BJ (cell line): ENCODE measurements around the gene KRT36. TPM values are rescaled to one million over a fixed set of nuclear protein-coding genes. Genes with fewer than 3 reads are reported as not detected.

Source experiments
- CTCF ChIA-PET: fragments of 350-600 bp; formaldehyde crosslinking; extraction: SDS; loops from one replicate; lab custom pipeline; 2021; ENCODE audit warnings: antibody characterized with exemption, inconsistent platforms; lab: Yijun Ruan, JAX
- POLR2A ChIA-PET: fragments of 300-600 bp; sonication (Branson Sonifier 250); formaldehyde crosslinking; extraction: SDS; loops from one replicate; lab custom pipeline; 2021; ENCODE audit warnings: antibody characterized with exemption; lab: Charles Lee
- DNase-seq: peaks from one replicate; pipeline ENCODE4 v3.0.0-alpha.2; 2011; ENCODE audit warnings: low read depth
- H3K27me3 ChIP-seq: 2 replicates; pipeline ENCODE4 v1.6.0; 2011; ENCODE audit warnings: low read length; ENCODE audit not compliant: control insufficient read depth, insufficient read depth
- H3K36me3 ChIP-seq: 2 replicates; pipeline ENCODE4 v1.5.1; 2011; ENCODE audit warnings: low read length; ENCODE audit not compliant: control insufficient read depth, insufficient read depth
- H3K4me3 ChIP-seq: 2 replicates; pipeline ENCODE4 v1.5.1; 2011; ENCODE audit warnings: low read depth, mild to moderate bottlenecking, control low read depth, low read length
- polyA plus RNA-seq: library from polyadenylated mRNA; depleted of rRNA; stranded (reverse); fragments of >200 nt; gene quantifications from 2 replicates; pipeline ENCODE4 v1.2.3, GENCODE V29; 2011; rRNA removed
- small RNA-seq: library from RNA; depleted of rRNA; stranded (forward); fragments of <200 nt; gene quantifications from one replicate; pipeline ENCODE3, GENCODE V24; 2012; ENCODE audit warnings: low replicate concordance, low read depth; ENCODE audit not compliant: insufficient read length
- TF ChIP-seq, protein P1 (sequence below): IDR thresholded peaks from 2 replicates; pipeline ENCODE4 v1.5.1; 2011; ENCODE audit warnings: low read depth, mild to moderate bottlenecking, control low read depth, inconsistent platforms, low read length, moderate library complexity; ENCODE audit not compliant: insufficient read depth

The KRT36 gene
- polyA plus RNA-seq, 1 experiment: 0.04 TPM

DNA sequence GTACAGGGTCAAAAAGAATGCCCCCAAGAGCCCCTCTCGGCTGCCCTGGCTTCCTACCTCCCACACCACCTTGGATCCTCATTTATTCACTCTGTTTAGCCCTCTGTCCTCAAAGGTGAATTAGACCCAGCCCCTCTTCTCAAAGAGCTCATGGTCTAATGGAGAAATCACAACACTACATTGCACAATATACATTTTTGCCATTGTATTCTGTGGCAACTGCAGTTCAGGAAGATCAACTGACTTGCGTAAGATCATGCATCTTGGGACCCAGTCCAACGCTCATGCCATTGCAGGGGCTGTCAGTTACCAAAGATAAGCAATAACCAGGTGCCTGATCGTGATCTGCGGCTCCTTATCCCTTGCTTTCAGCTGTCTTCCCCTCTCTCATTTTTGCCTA lies 50.3 kb downstream of the KRT36 start:
- no peak for DNase-seq
- TF ChIP-seq, protein P1, sequence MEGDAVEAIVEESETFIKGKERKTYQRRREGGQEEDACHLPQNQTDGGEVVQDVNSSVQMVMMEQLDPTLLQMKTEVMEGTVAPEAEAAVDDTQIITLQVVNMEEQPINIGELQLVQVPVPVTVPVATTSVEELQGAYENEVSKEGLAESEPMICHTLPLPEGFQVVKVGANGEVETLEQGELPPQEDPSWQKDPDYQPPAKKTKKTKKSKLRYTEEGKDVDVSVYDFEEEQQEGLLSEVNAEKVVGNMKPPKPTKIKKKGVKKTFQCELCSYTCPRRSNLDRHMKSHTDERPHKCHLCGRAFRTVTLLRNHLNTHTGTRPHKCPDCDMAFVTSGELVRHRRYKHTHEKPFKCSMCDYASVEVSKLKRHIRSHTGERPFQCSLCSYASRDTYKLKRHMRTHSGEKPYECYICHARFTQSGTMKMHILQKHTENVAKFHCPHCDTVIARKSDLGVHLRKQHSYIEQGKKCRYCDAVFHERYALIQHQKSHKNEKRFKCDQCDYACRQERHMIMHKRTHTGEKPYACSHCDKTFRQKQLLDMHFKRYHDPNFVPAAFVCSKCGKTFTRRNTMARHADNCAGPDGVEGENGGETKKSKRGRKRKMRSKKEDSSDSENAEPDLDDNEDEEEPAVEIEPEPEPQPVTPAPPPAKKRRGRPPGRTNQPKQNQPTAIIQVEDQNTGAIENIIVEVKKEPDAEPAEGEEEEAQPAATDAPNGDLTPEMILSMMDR: no peak
- ChIA-PET POLR2A (interaction anchor here (0.7 kb wide), 1 partner anchor 36 kb away, joined by 4 read pairs; no protein-coding TSS in a partner anchor), CTCF (interaction anchor here (0.5 to 1.9 kb wide), 3 partner anchors 109 to 632 kb away, joined by 3 to 6 read pairs (median 5); no protein-coding TSS in a partner anchor)
- Histone ChIP-seq H3K4me3 (no peak overlapping the region), H3K27me3 (no peaks in the 10 kb centered on the region), H3K36me3 (no peaks in the 10 kb centered on the region)

DNA sequence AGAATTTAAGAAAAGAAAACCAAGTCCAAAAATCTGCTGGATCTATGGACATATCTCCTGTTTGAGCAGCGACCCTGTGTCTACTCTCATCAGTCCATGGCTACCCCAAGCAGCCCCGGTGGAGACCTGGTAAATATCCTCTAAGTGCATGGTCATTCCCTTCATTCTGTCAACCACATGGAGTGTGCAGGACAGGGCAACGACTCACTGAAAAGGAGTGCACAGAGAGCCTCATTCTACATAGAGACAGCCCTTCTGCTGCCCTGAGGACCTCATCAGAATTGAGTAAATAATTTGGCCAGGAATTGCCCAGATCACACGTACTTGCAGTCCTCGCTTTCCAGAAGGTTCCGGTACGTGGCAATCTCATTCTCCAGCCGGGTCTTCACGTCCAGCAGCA lies 51.9 kb downstream of the KRT36 start:
- no peak overlapping the region for H3K4me3 ChIP-seq
- POLR2A ChIA-PET: interaction anchor here (0.7 kb wide), 1 partner anchor 63 kb away, joined by 3 read pairs; no protein-coding TSS in a partner anchor
- H3K27me3 ChIP-seq: no peaks in the 10 kb centered on the region
- DNase-seq: no peak
- CTCF ChIA-PET: no interaction called here
- TF ChIP-seq, protein P1: no peak
- no peaks in the 10 kb centered on the region for H3K36me3 ChIP-seq

DNA sequence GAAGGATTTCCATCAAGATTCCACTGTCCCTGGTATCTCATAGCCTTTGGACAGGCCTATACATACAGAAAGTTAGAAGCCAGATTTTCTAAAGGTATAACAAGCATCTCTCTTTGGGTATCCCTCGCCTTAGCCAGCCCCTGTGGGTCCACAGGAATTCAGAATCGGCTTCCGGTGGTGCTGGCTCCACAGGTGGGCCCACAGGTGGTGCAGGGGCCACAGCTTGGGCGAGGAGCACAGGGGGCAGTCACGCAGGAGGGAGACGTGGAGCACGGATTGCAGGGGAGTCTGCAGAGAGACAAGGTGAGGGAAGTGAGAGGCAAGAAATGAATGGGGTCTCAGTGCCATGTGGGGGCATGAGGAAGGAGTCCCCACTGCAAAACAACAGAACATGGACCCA lies 52.5 kb downstream of the KRT36 start:
- no peak overlapping the region for H3K4me3 ChIP-seq
- H3K27me3 ChIP-seq: no peaks in the 10 kb centered on the region
- H3K36me3 ChIP-seq: no peaks in the 10 kb centered on the region
- TF ChIP-seq, protein P1: no peak
- no peak for DNase-seq
- ChIA-PET CTCF (interaction anchor here (1.0 to 1.2 kb wide), 2 partner anchors 10 to 19 kb away, joined by 3 read pairs; no protein-coding TSS in a partner anchor), POLR2A (no interaction called here)

Small RNA genes lying within 50 kb of the gene (small RNA-seq; reads per million reads assigned to genes)
- not detected for gene RNU2-32P

Other genes with a start within 250 kb of the KRT36 start
- not detected in 2 replicates for gene KRTAP9-4, start 240.2 kb downstream of the KRT36 start, polyA plus RNA-seq
- gene KRTAP9-9, start 234.5 kb downstream of the KRT36 start, polyA plus RNA-seq: not detected in 2 replicates
- gene KRTAP9-6, start 224.5 kb downstream of the KRT36 start, polyA plus RNA-seq: not detected in 2 replicates
- not detected in 2 replicates for gene KRTAP9-7, start 214.2 kb downstream of the KRT36 start, polyA plus RNA-seq
- not detected in 2 replicates for gene KRTAP29-1, start 187.1 kb downstream of the KRT36 start, polyA plus RNA-seq
- gene KRTAP16-1, start 180.6 kb downstream of the KRT36 start, polyA plus RNA-seq: not detected in 2 replicates
- gene KRTAP17-1, start 174.2 kb downstream of the KRT36 start, polyA plus RNA-seq: not detected in 2 replicates
- gene KRT33A, start 139.1 kb downstream of the KRT36 start, polyA plus RNA-seq: not detected in 2 replicates
- 1.2 and 1.8 TPM in 2 replicates for gene KRT33B, start 120.1 kb downstream of the KRT36 start, polyA plus RNA-seq
- gene KRT34, start 107.6 kb downstream of the KRT36 start, polyA plus RNA-seq: 151 and 156 TPM in 2 replicates
- 0.11 TPM in 1 of 2 replicates, not detected in the other for gene KRT31, start 92.3 kb downstream of the KRT36 start, polyA plus RNA-seq
- gene KRT37, start 65.3 kb downstream of the KRT36 start, polyA plus RNA-seq: not detected in 2 replicates
- 0.72 and 0.98 TPM in 2 replicates for gene KRT38, start 48.9 kb downstream of the KRT36 start, polyA plus RNA-seq
- 0.38 and 0.40 TPM in 2 replicates for gene KRT32, start 22.5 kb downstream of the KRT36 start, polyA plus RNA-seq
- gene KRT35, start 8.8 kb downstream of the KRT36 start, polyA plus RNA-seq: not detected in 2 replicates
- gene KRT13, start 15.7 kb upstream of the KRT36 start, polyA plus RNA-seq: 0.17 and 0.27 TPM in 2 replicates
- gene KRT15, start 29.0 kb upstream of the KRT36 start, polyA plus RNA-seq: 2.0 and 2.7 TPM in 2 replicates
- gene KRT19, start 38.4 kb upstream of the KRT36 start, polyA plus RNA-seq: 182 and 230 TPM in 2 replicates
- 0.04 TPM in 1 of 2 replicates, not detected in the other for gene KRT9, start 82.1 kb upstream of the KRT36 start, polyA plus RNA-seq
- gene KRT14, start 97.0 kb upstream of the KRT36 start, polyA plus RNA-seq: 0.06 and 0.11 TPM in 2 replicates
- 1.6 and 1.8 TPM in 2 replicates for gene KRT16, start 122.9 kb upstream of the KRT36 start, polyA plus RNA-seq
- 25.2 and 34.7 TPM in 2 replicates for gene KRT17, start 134.7 kb upstream of the KRT36 start, polyA plus RNA-seq
- 251 and 479 TPM in 2 replicates for gene EIF1, start 199.0 kb upstream of the KRT36 start, polyA plus RNA-seq
- not detected in 2 replicates for gene GAST, start 222.4 kb upstream of the KRT36 start, polyA plus RNA-seq
- 0.05 and 0.10 TPM in 2 replicates for gene HAP1, start 244.7 kb upstream of the KRT36 start, polyA plus RNA-seq